T1000 (cell line): Measurements from ENCODE around the gene FMNL2.
A peak's percentile ranks its signal among the peaks of the same experiment; 100 is the strongest.

ENCODE experiments used
- DNase-seq: peaks from one replicate; lab custom pipeline; 2025; ENCODE audit warnings: mixed read lengths; lab: John Stamatoyannopoulos, UW

The FMNL2 gene

DNA sequence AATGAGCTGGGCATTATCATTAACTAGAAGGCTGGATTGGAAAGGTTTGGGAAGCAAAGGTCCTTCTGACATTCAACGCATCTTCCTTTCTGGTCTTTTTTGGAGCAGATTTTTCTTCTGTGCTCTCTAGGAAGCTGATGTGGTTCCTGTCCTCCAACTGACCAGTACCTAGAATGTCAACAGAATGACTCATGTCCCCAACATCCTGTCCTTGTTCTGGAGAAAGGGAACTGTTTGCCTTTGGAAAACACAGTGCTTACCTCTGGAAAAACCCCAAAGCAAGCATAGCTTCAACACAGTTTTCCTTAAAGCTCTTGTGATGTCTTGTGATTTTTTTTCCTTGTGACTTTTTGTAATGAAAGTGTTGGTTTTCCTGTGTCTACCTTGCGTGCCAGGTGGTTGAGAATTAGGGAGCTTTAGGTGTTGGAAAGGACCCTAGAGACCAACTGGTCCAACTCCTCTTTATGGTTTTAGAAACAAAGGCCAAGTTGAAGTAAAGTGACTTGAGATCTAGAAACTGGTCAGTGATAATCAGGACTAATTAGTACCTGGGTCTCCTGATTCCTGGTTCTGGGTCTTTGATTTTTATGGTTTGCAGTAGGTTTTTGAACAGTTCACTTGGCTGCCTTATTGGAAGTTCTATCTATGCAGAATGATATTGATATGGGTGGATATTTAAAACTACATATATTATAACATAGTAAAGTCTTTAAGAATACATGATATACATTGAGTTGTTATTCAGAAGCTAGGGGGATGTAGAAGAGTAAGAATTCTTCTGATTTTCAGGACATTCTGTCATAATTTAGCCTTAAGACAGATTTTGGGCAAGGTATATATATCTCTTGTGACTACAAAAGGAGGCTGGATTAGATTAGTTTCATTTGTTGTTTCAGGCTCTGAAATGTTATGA lies 70.5 kb downstream of the FMNL2 start:
- no peak for DNase-seq

DNA sequence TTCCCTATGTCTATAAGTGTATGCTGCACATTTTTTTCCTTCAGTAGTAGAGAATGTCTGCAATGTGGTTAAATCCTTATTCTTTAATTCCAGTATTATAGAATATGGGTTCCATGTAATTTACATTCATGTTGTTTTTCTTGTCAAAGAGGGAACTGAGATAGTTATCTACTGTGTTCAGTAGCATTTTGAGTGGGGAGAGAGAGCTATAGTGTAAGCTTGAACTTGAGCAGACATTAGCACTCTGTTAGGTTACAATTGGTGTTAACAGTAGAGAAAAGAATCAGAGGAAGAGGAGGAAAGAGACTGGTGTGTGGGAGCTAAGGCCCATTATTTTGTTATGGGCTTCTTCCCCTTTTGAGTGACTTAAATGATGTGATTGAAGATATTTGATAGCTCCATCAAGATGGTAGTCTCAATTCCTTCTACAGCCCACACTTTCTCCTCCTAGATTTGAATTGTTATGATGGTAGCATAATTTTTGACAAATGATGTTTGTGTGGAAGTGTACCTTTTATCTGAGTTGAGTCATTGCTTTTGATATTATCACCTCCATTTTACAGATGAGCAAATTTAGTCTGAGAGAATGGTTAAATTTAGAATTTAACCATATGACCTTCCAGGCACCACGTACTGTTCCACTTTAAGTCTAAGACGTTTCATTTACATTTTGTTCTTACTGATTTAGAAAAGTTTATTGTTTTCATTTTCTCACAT lies 71.3 kb downstream of the FMNL2 start:
- no peak for DNase-seq

DNA sequence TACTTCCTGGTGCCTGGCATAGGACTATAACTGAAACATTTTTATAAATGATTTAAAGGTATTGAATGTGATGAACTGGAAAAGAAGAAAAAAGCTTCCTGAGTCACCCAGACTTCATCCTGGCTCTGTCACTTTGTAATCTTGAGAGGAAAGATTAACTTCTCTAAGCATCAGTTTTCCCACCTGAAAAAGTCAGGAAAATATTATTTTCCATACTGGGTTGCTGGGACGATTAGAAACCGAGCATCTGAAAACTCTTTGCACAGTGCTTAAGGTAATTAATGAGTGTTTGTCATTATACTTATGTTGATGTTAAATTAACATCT lies 71.8 kb downstream of the FMNL2 start:
- DNase-seq = no peak

DNA sequence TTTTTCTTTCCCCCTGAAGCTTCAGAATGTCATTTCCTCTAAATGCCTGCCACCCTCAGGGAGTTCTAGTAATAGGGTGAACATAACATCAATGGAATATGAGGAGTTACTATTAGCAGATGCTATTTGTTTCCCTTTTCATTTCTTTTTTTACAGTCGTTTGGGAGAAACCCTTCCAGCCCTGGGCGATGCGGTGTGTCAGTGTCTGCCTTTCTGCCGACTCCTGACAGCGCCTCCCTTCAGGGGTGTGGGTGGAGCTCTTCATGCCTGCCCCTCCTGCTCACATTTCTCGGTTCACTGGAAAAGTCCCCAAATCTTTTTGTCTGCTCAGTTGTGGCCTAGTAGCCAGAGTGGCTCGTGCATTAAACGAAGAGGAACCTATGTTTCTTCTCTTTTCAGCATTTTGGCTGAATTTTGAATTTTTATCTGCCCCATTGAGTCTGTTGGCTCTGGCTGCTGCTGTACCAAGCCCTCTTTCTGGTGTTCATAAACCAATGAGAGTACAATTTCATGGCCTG lies 72.3 kb downstream of the FMNL2 start:
- DNase-seq = no peak

DNA sequence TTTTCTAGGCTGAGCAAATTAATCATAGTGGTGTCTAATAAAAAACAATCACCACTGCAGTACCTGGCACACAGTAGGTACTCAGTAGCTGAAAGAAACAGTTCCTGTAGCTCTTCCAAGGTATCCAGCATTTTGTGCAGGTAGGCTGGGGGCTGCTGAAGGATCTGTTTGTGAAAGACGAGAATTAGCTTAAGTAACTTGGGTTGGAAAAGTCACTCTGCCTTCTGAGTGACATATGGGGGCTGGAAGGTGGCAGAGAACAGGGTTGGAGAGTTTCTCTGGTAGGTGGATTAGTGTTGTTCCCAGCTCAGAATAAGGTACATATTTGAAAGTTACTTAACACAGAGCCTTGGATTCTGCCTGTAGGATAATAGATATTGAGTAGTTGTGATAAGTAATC lies 72.8 kb downstream of the FMNL2 start:
- DNase-seq = no peak

DNA sequence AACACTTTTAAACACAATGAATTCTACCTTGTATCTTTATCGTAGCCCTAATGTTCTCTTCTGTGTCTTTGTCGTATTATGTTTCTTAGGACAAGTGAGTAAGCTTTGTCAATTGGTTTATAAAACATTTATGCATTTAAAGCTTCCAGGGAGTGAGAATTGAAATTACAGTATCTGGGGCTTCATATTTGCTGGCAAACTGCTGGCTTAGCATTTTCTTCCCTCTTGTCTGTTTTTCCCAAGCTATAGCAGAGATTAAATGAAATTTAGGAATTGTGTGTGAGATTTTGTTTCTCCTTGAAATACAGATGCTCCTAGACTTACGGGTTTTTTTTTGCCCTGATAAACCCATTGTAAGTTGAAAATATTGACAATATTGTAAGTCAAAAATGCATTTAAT lies 73.3 kb downstream of the FMNL2 start:
- DNase-seq = no peak

DNA sequence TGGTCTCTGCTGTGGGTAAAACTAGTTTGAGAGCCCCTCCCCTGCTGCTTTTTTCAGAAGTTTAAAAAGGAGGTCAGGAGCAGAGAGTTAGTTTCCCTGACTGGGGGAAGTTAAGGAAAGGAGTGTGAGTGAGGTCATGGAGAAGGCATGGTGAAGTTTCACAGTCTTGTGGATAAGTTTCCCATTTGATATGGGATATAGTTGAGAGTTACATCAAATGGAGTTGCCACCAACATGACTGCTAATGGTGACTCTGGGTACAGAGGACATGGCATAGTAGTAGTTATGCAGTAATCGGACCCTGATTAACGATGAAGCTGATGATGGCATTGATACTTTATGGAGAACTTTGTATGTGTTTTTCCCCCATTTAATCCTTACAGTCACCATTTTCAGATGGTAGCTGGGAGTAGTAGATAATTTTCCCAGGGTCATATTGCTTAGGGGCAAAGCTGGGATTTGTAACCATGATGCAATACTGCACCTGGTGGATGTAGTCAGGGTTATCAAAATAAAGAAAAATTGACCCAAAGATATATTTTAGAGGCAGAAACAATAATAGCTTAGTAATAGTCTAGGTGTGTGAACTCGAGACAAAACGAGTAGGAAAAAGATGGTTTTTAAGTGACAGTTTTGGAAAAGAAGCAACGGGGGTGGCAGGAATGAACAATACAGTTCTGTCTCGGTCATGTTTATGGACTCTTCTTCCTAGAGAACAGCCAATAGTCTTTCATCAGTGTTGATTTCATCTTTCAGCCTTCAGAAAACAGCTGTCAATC lies 74.6 kb downstream of the FMNL2 start:
- DNase-seq = no peak

DNA sequence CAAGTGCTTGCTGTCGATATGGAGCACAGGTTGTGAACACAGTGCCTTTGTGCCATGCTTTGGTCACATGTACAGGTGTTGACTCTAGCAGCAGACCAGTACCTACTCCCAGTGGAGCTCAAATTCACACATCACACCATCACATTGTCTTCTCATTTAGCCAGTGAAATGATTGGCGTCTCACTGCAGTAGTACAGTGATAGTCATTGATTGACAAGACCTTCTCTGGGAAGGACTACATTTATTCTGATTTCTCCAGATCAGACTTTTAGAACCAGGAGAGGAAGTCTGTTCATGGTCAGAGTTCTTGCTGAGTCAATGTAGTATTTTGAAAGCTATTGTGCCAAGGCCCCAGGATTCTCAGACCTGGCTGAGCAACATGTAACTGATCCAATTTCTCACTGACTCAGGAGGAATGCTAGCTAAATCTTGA lies 75.2 kb downstream of the FMNL2 start:
- DNase-seq = no peak

DNA sequence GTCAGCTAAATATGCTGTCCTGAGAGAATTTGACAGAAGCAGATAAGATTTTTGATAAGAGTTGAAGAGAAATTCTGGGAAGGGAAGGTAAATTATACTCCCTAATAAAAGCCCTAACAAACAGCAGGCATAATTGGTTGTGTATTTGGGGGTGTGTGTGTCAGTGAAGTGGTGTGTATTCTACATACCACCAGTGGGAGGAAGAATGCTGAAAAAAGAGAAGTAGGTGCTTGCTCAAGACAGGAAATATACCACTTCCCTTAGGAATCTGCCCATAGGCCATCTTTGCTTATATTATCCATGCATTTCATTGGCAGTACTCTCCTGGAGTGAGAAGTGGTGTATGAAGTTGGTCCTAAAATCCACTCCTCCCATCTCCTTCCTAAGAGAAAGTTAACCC lies 76.2 kb downstream of the FMNL2 start:
- no peak for DNase-seq

DNA sequence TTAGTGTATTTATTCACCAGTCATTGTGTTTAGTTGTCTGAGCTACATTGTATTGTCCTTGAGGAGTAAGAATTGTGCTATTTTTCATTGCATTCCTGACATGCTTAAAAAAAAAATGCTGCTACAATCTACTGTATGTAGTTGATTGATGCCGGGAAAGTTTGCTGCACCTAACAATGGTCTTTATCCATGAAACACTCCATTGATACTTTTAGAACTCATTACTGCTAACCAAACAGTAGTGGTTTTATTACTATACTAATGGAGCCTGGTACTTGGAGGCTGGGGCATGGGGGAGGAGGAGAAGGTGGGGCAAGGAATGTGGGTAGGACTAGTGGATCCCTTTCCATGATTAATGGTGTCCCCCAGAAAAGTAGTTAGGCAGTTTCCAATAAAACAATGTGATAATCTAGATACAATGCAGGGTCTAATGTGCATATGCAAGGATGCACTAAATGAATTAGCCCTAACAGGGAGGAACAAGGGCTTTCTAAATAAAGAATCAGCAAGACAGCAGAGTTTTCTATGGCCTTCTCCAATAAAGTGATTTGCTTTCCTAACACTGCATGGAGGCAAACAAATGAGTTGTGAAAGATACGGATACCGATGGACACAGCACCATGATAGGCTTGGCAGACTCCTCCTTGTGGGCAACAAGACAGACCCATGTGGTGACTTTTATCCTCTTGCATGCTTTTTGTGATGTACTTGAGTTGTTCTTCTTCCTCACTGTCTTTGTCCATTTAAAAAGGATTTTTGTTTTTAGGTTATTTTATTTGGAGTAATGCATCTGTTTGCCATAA lies 78.5 kb downstream of the FMNL2 start:
- DNase-seq = no peak

DNA sequence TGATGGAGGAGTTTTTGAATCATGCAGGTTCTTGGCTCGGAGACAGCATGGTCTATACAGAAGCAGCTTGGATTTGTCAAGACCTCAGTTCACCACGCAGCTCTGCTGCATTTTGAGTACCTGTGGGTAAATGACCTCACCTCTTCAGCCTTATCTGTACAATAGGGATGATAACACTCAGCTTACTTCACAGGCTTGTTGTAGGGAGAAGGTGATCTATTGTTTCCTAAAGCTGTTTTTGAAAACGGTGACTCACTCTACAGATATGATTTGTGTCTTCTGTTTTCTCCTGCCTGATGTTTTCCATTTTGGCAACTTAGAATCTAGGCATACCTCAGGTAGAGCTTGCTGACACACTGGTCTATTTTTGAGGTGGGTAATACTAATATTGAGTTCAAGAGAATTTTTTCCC lies 80.3 kb downstream of the FMNL2 start:
- DNase-seq = no peak

DNA sequence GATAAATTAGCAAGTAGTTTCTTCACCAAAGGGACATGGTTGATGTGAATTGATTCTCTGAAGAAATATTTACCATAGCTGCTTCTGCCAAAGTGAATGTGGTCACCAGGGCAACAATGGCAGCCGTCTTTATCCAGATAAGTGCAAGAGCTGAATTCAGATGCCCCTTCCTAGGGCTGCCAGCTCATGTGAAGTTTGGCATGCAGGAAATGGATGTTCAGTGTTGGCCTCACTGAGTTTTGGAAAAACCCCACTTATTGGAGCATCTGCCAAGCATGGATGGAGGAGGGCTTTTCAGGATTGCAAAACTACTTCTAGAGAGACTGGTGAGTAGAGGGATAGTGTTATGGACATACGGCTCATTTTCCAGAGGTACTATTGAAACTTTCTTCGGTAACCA lies 80.8 kb downstream of the FMNL2 start:
- DNase-seq = no peak

DNA sequence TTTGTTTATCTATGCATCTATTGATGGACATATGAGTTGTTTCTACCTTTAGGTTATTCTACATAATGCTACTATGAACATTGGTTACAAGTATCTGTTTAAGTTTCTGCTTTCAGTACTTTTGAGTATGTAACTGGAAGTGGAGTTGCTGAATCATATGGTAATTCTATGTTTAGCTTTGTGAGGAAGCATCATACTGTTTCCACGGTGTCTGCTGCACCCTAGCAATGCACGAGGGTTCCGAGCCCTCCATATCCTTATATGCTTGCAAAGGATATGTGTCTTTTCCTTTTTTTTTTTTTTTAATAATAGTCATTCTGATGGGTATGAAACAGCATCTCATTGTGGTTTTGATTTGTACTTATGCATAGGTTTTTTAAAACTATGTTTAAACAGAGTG lies 83.7 kb downstream of the FMNL2 start:
- no peak for DNase-seq

DNA sequence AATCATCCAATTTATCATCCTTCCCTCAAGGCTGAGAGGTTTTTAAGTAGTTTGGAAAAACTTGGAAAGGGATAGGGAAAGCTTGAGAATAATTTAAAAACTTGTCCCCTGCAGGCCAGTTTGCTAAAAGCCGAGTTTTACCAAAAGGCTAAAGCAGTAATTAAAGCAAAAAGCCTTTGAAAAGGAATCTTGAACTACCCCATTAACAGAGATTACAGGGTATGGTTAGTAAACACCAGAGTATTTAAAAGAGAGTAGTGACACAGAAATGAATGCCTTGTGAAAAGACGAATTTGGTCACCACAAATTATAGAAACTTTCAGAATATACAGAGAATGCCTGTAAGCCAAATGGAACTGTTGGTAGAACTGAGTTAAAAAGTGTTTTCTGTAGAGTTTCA lies 85.0 kb downstream of the FMNL2 start:
- DNase-seq = no peak

DNA sequence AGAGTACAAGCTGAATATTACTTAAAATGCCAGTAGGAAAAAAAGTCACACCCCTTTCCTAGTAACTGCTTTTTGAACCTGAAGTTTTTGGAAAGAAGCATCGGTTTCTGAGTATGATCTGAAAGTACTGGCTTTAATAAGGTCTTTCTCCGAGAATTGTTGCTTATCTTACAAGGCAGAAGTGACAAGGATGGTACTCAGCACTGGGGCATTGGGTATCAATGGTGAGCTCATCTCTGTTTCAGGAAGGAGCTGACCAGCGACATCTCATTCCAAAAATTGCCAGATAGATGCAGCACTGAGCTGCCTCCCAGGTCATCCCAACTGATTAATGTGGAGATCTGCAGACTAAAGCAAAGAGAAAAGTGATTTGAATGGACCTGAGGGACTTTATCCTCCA lies 85.4 kb downstream of the FMNL2 start:
- DNase-seq = no peak

DNA sequence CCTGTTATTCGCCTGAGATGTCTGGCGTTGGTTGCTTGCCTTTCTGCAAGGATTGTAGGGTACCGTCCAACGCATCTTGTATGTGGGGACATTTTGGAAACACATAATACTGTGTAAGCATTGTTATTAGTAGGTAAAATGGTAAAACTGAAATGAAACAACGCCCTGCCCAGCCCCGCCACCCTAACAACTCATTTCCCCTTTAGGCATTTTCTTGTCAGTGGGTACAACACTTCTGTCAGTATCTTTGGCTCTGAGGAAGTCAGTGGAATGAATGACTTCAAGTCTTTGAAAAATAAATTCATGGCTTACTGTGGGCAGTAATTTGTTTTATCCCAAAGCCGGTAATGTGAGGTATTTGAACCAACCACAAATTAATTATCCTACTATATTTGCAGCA lies 86.0 kb downstream of the FMNL2 start:
- DNase-seq = no peak

DNA sequence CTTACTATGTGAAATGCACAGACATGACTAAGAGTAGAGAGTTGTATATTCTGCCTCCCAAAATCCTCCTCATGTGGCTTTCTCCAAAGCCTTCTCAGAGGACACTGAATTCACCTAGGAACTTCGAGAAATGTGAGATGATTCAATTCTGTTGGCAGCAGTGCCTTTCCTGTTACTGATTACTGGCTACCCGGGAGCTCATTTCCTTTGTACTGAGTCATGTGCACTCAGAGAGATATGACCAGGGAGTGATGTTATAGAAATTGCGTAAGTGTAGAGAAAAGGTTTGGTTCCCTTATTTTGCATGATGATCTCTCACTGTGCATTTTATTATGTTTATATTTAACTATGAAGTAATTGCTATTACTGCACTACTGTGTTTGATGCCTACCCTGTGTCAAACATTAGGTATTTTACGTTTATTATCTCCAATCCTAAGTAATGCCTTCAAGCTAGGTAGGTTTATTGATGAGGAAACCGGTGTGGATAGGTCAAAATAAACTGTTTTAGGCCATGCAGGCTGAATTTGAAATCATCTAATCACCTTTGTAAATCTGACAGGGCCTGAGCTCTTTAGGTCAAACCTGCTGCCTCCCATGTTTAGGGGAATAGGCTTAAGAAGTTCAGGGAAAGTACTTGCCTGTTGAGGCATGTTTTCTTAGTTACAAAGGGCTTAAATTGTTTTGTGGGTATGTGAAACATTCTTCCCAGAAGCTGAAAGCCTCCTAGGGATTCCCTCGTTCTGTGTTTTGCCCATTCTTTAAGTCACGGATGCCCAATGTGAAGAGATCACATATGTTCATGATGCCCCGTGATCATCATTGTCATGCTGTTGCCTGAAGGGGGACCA lies 86.8 kb downstream of the FMNL2 start:
- DNase-seq = peak; percentile 69

DNA sequence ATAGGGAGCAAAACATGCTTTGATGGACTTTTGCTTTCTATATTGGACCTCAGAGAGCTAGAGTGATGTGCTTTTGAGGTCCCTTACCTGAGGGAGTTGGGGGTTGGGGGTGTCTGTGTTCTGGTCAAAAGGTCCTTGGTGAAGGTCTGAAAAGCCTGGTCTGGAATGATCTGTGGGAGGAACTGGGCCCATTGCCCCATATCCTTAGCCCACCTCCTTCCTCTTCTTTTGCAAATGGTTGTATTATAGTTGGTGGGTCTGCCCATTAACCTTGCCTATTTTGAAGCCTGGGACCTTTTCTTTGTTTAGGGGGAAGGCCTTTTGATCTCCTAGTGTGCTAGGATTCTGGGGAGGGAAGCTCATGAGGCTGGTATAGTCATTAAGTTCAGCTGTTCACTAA lies 88.7 kb downstream of the FMNL2 start:
- no peak for DNase-seq

DNA sequence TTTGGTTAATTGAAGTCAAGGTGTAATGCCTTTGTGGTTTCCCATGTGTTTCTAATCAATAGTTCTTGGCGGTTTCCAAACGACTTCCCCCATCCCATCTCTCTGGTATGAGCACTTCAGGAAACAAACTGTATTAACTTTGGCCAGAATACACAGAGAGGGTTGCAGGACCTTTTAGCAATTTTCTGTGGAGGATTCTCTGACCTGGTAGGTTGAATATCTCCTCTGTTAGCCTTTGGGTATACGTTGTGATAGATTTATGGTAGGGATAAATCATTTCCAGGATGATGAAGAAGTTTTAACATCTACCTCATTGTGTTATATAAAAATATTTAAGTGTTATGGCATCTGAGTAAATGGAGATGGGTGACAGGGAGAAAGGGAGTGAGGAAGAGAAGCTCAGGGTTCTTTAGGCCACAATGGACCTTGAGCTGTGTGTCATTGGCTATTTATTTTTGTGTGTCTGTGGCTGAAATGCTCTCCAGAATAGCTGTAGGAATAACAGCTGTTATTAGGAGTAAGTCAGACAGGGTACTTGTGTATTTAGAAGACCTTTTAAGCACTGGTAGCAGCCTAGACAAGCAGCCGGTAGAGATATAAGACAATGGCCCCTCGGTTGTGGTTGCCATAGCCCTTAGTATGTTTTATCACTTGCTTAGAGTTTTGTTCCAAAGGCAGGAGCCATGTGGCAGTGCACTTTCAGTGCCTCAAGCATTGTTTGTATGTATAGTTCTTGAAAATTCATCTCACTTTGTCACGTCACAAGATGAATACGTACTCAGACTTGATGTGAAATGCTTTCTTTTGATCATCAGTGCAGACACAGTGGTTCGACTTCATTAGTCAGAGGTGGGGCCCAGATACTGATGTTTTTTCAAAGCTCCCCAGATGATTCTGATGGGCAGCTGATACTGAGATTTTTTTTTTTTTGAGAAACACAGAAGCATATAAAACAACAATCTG lies 91.1 kb downstream of the FMNL2 start:
- no peak for DNase-seq

DNA sequence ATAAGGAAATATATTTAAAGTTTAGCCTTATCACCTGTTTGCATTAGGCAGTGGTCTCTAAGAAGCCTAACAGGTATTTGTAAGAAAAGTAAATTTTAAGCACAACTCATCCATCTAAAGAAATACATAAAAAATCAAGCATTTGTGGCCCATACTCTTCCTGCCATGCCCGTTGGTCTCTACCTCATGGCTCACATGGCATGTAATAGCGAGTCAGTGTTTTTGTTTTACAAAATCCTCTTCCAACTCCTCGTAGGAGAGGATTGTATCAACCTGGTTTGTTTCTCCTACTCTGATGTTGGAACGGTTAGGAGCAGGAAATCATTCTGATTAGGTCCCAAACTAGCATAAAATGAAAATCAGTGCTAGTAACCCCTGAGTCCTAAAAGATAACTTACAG lies 91.8 kb downstream of the FMNL2 start:
- no peak for DNase-seq
